Stimulated activated CD8-positive, alpha-beta memory T cell treated with anti-CD3 and anti-CD28 coated beads, Interleukin-12 subunit alpha, Interleukin-12 subunit beta, amount 100 ng/mL, for 1 hour (primary cell): Measurements from ENCODE around the gene ST6GALNAC2.
A peak's percentile ranks its signal among the peaks of the same experiment; 100 is the strongest.

ENCODE experiments used
- DNase-seq: peaks from one replicate; pipeline ENCODE4 v3.0.0-alpha.2; 2020; ENCODE audit warnings: low read depth

Gene ST6GALNAC2

DNA sequence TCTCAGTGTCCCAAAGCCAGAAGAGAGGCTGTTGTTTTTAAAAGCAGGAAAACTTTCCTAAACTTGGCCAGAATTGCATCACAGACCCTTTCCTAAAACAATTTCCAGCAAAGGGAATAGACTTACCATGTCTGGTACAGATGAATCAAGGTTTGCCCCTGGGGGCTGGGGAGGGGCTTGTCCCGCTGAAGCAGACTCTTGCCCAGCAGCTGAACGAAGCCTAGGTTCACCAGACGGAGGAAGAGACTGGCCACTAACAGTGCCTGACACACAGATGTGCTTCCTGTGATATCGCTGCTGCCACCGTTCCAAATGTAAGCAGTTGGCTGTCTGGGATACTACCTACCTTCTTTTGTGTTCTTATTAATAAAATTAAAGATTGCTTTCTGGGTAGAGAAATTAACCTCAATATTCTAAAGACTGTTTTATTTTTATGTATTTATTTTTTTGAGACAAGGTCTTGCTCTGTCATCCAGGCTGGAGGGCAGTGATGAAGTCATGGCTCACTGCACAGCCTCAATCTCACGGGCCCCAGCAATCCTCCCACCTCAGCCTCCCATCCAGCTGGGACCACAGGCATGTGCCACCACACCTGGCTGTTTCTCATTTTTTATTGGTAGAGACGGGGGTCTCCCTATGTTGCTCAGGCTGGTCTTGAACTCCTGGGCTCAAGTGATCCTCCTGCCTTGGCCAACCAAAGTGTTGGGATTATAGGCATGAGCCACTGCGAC is 32.3 kb downstream of the ST6GALNAC2 start:
- DNase-seq: no peak

GRCh38 chr17:76551685-76552084 is 34.0 kb downstream of the ST6GALNAC2 start:
- DNase-seq: no peak

- DNase-seq: no peak
These were observed 34.7 kb downstream of the ST6GALNAC2 start for GRCh38 chr17:76550712-76551615.

- DNase-seq: no peak
These were observed 36.1 kb downstream of the ST6GALNAC2 start for GRCh38 chr17:76549539-76549938.

DNA sequence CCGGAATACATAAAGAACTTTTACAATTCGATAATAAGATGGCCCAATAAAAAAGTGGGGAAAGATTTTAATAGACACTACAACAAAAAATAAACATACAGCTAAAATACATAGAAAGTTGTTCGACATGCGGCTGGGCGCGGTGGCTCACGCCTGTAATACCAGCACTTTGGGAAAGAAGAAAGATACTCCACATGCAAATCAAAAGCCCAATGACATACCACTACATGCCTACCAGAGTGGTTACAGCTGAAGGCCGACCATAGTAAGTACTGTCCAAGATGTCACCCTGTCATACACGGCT is 36.5 kb downstream of the ST6GALNAC2 start:
- DNase-seq: no peak

DNA sequence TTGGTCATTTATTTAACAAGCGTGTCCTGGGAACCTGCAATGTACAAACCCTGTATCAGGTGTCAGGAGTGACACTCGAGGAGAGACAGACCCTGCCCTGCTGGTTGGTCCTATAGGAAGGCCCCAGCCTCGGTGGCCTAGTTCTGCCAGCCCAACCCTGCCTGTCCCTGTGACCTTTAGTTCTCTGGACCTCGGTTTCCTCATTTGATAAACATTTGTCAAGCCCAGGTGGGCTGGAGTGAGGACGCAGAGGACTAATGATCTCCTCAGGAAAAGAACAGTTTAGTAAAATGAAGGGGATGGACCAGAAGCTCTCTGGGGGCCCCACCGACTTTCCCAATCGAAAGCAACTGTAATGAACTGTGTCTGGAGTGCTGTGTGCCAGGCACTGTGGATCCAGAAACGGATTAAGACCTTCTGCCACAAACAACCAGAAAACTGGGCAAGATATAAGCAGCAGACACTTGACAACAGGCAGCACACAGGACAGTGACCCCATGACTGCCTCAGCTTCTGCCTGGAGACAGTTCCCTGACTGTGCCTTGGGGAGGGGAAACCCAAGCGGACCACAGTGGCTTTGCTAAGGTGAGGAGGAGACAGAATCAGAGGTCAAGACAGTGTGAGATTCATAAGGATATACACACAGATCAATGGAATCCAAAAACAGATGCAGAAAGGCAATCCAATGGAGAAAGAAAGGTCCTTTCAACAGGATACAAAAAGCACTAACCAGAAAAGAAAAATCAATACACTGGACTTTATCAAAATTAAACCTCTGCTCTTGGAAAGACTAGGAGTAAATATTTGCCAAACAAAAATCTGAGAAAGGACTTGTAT is 37.1 kb downstream of the ST6GALNAC2 start:
- no peak for DNase-seq

GRCh38 chr17:76547642-76548202 is 37.9 kb downstream of the ST6GALNAC2 start:
- no peak for DNase-seq

- DNase-seq: peak; percentile 46
These were observed 38.4 kb downstream of the ST6GALNAC2 start for GRCh38 chr17:76547183-76547641.

GRCh38 chr17:76546556-76547182 is 39.0 kb downstream of the ST6GALNAC2 start:
- no peak for DNase-seq

GRCh38 chr17:76545918-76546555 is 39.6 kb downstream of the ST6GALNAC2 start:
- no peak for DNase-seq

GRCh38 chr17:76544546-76545365 is 40.9 kb downstream of the ST6GALNAC2 start:
- no peak for DNase-seq

DNA sequence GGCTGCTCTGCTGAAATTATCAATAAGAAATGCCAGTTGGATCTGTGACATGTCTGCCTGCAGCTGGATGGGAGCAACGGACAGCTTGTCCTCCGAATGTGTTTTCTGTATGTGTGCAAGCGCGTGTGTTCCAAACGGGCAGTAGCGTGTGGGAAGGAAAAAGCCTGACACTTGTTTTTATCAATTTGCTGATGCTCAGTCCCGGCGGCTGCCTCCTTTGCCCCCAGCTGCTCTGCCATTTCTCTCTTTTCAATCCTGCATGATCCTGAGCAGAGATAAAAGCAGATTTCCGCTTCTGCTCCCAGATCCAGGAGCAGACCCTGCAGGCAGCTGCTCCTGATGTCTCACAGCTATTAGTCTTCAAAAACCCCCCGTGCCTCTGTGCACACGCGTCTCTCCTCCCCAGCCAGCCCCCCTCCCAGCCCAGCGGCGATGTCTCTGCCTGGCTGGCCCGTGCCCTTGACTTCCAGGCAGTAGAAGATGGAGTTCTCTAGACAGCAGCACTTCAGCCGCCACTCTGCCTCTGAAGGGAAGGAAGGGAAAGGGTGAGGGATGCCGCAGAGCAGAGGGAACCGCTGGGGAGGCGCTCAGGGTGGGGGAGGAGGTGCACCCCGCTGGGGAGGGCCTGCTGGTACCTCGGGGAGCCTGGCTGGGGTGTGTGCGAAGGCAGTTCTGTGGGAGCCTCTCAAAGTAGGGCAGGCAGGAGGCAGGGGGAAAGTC is 41.7 kb downstream of the ST6GALNAC2 start:
- no peak for DNase-seq

DNA sequence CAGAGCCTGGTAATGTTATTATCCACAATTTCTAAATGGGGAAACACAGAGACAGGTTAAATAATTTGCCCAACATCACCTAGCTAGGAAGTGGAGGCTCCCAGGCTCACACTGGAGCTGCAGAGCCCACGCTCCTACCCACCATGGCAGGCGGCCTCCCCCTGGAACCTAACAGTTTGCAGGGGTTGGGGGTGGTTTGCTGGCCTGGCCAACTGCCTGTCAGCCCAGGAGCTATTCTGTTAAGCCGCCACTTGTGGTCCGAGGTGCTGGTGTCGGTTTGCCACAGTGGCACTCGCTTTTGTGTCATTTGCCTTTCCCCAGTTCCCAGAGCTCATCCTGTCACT is 42.2 kb downstream of the ST6GALNAC2 start:
- no peak for DNase-seq

GRCh38 chr17:76542984-76543383 is 42.7 kb downstream of the ST6GALNAC2 start:
- no peak for DNase-seq

DNA sequence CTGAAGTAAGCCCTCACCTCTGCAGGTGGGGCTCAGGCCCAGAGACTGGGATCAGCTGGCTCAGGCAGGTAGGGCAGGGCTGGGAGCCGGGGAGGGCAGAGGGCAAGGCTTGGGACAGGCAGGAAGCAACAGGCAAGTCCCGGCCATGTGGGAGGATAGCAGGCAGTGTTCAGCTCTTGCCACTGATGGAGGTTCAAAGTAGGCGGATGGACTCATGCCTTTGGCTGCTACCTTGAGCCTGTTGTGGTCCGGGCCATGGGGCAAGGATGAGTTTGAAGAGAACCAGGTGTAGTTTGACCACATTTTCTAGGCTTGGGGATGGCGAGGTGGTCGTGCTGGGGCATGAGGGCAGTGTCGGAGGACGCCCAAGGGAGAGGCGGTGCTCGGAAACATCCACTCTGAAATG is 43.1 kb downstream of the ST6GALNAC2 start:
- no peak for DNase-seq

DNA sequence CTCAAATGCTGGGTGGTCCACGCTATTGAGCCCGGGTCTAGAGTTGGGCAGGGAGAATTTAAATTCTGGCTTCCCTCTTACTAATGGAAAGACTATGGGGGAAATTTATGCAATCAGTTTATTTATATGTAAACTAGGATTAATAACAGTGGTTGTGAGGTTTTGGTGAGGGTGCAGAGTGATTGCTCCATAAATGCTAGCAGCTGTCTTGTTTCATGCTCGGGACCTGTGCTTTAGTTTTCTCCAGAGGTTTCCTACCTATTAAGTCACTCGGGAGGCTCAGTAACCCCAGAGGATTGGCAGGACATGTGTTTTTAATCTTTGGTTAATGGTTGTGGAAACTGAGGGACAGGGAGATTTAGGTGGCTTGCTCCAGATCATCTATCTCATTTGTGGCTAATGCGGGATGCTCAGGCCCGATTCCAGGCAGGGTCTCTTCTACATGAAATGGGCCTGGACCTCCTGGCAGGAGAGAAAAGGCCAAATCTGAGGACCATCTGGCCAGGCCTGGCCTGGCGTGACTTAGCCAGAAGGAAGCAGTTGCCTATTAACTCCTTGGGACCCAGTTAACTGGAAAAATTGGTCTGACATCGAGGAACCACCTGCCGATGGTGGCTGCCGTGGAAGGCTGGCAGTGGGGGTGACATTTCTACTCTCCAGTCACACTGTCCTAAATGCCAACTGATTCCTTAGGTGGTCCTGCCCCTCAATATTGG is 43.8 kb downstream of the ST6GALNAC2 start:
- DNase-seq: no peak

DNA sequence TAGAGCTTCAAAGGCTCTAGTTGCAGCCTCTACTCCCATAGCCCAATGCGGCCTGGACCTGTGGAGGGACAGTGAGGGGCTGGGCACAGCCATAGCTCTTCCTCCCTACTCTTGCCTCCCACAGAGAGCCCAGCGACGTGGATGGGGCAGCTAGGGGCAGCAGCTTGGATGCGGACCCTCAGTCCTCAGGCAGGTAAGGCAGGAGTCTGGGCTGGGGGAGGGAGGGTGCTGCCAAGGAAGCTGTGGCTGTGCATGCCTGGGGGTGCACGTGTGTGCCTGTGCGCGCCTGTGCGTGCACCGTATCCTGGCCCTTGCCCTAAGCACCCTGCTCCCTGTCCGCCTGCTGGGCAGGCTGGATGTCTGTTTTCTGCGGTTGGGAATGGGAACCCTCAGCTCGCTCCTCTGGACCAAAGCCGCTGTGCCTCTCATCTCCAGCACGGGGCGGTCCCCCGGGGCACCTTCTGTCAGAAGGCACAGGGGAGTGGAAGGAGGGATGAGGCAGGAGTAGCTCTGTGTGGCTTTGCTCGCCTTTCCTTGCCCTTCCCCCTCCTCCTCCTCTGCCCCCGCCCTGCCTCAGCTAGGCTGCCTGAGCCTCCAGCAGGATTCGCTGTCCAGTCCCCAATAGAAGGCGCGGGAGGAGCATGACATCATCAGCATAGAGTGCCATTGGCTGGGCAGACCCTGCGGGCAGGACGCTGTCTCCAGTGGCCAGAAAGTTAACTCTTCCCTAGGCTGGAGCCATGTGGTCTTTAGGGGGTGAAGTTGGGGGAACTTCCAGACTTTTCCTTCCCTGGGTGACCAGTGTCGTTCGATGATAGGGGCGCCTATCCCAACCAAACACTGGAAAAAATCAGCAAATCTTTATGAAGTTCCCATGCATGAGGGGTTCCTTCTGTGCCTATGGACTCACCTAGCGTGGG is 45.0 kb downstream of the ST6GALNAC2 start:
- DNase-seq: no peak
